Measurements from ENCODE around the gene NEB.

NEB gene

GRCh38 chr2:151651274-151651673, 83.0 kb downstream of the NEB start:
- Histone ChIP-seq H3K27me3 (replicated peaks; ENCODE audit: insufficient read depth, low read length) (no peaks in the 10 kb centered on the region), H2AFZ (ENCODE audit: low read length) (no peak overlapping the region), H3K4me2 (ENCODE audit: low read depth, low read length) (no peak overlapping the region), H3K4me3 (ENCODE audit: low read length) (no peak overlapping the region), H3K36me3 (replicated peaks; ENCODE audit: insufficient read depth, low read length) (no peaks in the 10 kb centered on the region), H3K79me2 (ENCODE audit: low read length) (no peaks in the 10 kb centered on the region), H3F3A (ENCODE audit: insufficient read depth, low read length) (no peaks in the 10 kb centered on the region), H3K27ac (ENCODE audit: low read length) (no peak overlapping the region), H3K9me3 (replicated peaks; ENCODE audit: insufficient read depth, low read length) (no peaks in the 10 kb centered on the region), H3K9me2 (replicated peaks; ENCODE audit: insufficient read depth, low read length) (no peaks in the 10 kb centered on the region), H3K4me1 (ENCODE audit: low read length) (no peaks in the 10 kb centered on the region), H4K20me1 (ENCODE audit: insufficient read depth, low read length) (no peaks in the 10 kb centered on the region), H3K9ac (ENCODE audit: low read length) (no peak overlapping the region)
- TF ChIP-seq EZH2 (optimal IDR thresholded peaks at IDR 0.05; ENCODE audit: low read depth, low read length): no peak
- no peak for TF ChIP-seq EZH2phosphoT487 (IDR thresholded peaks at IDR 0.05; ENCODE audit: low read length)
- TF ChIP-seq CTCF (IDR thresholded peaks at IDR 0.05; ENCODE audit: low read length): no peak
- DNase-seq: no peak

- no peak overlapping the region for H3K4me2 ChIP-seq (ENCODE audit: low read depth, low read length)
- H3K9me2 ChIP-seq (replicated peaks; ENCODE audit: insufficient read depth, low read length): no peaks in the 10 kb centered on the region
- no peak overlapping the region for H3K4me3 ChIP-seq (ENCODE audit: low read length)
- no peaks in the 10 kb centered on the region for H3K27me3 ChIP-seq (replicated peaks; ENCODE audit: insufficient read depth, low read length)
- H3F3A ChIP-seq (ENCODE audit: insufficient read depth, low read length): no peaks in the 10 kb centered on the region
- H3K27ac ChIP-seq (ENCODE audit: low read length): no peak overlapping the region
- no peaks in the 10 kb centered on the region for H3K79me2 ChIP-seq (ENCODE audit: low read length)
- TF ChIP-seq EZH2 (optimal IDR thresholded peaks at IDR 0.05; ENCODE audit: low read depth, low read length) (no peak), EZH2phosphoT487 (IDR thresholded peaks at IDR 0.05; ENCODE audit: low read length) (no peak), CTCF (IDR thresholded peaks at IDR 0.05; ENCODE audit: low read length) (no peak)
- no peak overlapping the region for H2AFZ ChIP-seq (ENCODE audit: low read length)
- H3K36me3 ChIP-seq (replicated peaks; ENCODE audit: insufficient read depth, low read length): no peaks in the 10 kb centered on the region
- no peaks in the 10 kb centered on the region for H4K20me1 ChIP-seq (ENCODE audit: insufficient read depth, low read length)
- DNase-seq: no peak
- H3K9ac ChIP-seq (ENCODE audit: low read length): no peak overlapping the region
- no peaks in the 10 kb centered on the region for H3K4me1 ChIP-seq (ENCODE audit: low read length)
- H3K9me3 ChIP-seq (replicated peaks; ENCODE audit: insufficient read depth, low read length): no peaks in the 10 kb centered on the region
Observed at GRCh38 chr2:151650456-151650855, 83.8 kb downstream of the NEB start.

- H4K20me1 ChIP-seq (ENCODE audit: insufficient read depth, low read length): no peaks in the 10 kb centered on the region
- H3K79me2 ChIP-seq (ENCODE audit: low read length): no peaks in the 10 kb centered on the region
- no peak overlapping the region for H3K27ac ChIP-seq (ENCODE audit: low read length)
- no peak overlapping the region for H3K4me2 ChIP-seq (ENCODE audit: low read depth, low read length)
- no peaks in the 10 kb centered on the region for H3K27me3 ChIP-seq (replicated peaks; ENCODE audit: insufficient read depth, low read length)
- no peaks in the 10 kb centered on the region for H3K36me3 ChIP-seq (replicated peaks; ENCODE audit: insufficient read depth, low read length)
- no peak for DNase-seq
- no peaks in the 10 kb centered on the region for H3F3A ChIP-seq (ENCODE audit: insufficient read depth, low read length)
- no peaks in the 10 kb centered on the region for H3K9me2 ChIP-seq (replicated peaks; ENCODE audit: insufficient read depth, low read length)
- no peak overlapping the region for H3K4me3 ChIP-seq (ENCODE audit: low read length)
- TF ChIP-seq CTCF (IDR thresholded peaks at IDR 0.05; ENCODE audit: low read length): no peak
- no peak for TF ChIP-seq EZH2 (optimal IDR thresholded peaks at IDR 0.05; ENCODE audit: low read depth, low read length)
- no peak for TF ChIP-seq EZH2phosphoT487 (IDR thresholded peaks at IDR 0.05; ENCODE audit: low read length)
- no peaks in the 10 kb centered on the region for H3K9me3 ChIP-seq (replicated peaks; ENCODE audit: insufficient read depth, low read length)
- no peaks in the 10 kb centered on the region for H3K4me1 ChIP-seq (ENCODE audit: low read length)
- H3K9ac ChIP-seq (ENCODE audit: low read length): no peak overlapping the region
- no peak overlapping the region for H2AFZ ChIP-seq (ENCODE audit: low read length)
Observed at GRCh38 chr2:151649966-151650365, 84.3 kb downstream of the NEB start.

All from MM.1S (cell line).